ENCODE data around the gene KRT33A.

KRT33A gene

GRCh38 chr17:41318231-41318630 lies 32.4 kb downstream of the KRT33A start:
- H3K27me3 ChIP-seq (replicated peaks; ENCODE audit: control insufficient read depth, insufficient read depth, low read length): no peaks in the 10 kb centered on the region; the same call in 1 of the 2 replicates
- DNase-seq (ENCODE audit: extremely low read depth, insufficient read length): no peak
- no peak for TF ChIP-seq CTCF (IDR thresholded peaks at IDR 0.05; ENCODE audit: insufficient read depth, low read length, poor library complexity, severe bottlenecking)
- no peak overlapping the region for H3K4me3 ChIP-seq (replicated peaks; ENCODE audit: low read depth, low read length)
- no peaks in the 10 kb centered on the region for H3K36me3 ChIP-seq (ENCODE audit: control insufficient read depth, insufficient read depth, low read length)

GRCh38 chr17:41315814-41316445 lies 34.7 kb downstream of the KRT33A start:
- Histone ChIP-seq H3K36me3 (ENCODE audit: control insufficient read depth, insufficient read depth, low read length) (no peaks in the 10 kb centered on the region), H3K4me3 (replicated peaks; ENCODE audit: low read depth, low read length) (no peak overlapping the region), H3K27me3 (replicated peaks; ENCODE audit: control insufficient read depth, insufficient read depth, low read length) (no peaks in the 10 kb centered on the region; the same call in 1 of the 2 replicates)
- no peak for DNase-seq (ENCODE audit: extremely low read depth, insufficient read length)
- TF ChIP-seq CTCF (IDR thresholded peaks at IDR 0.05; ENCODE audit: insufficient read depth, low read length, poor library complexity, severe bottlenecking): no peak

- TF ChIP-seq CTCF (IDR thresholded peaks at IDR 0.05; ENCODE audit: insufficient read depth, low read length, poor library complexity, severe bottlenecking): no peak
- no peak for DNase-seq (ENCODE audit: extremely low read depth, insufficient read length)
- Histone ChIP-seq H3K36me3 (ENCODE audit: control insufficient read depth, insufficient read depth, low read length) (no peaks in the 10 kb centered on the region), H3K4me3 (replicated peaks; ENCODE audit: low read depth, low read length) (no peak within 1 kb of the TSS), H3K27me3 (replicated peaks; ENCODE audit: control insufficient read depth, insufficient read depth, low read length) (no peaks in the 10 kb centered on the region; the same call in 1 of the 2 replicates)
Observed at GRCh38 chr17:41315204-41315794, 35.3 kb downstream of the KRT33A start, which contains the start of gene KRTAP17-1. TSS of gene KRTAP17-1 (minus strand) at chr17:41315710. CDS start at chr17:41315650, 60 bp downstream.

GRCh38 chr17:41311111-41311510 lies 39.5 kb downstream of the KRT33A start:
- TF ChIP-seq CTCF (IDR thresholded peaks at IDR 0.05; ENCODE audit: insufficient read depth, low read length, poor library complexity, severe bottlenecking): no peak
- no peak overlapping the region for H3K4me3 ChIP-seq (replicated peaks; ENCODE audit: low read depth, low read length)
- H3K36me3 ChIP-seq (ENCODE audit: control insufficient read depth, insufficient read depth, low read length): no peaks in the 10 kb centered on the region
- no peak for DNase-seq (ENCODE audit: extremely low read depth, insufficient read length)
- peaks cover 3% of the 10 kb centered on the region for H3K27me3 ChIP-seq (replicated peaks; ENCODE audit: control insufficient read depth, insufficient read depth, low read length)

- Histone ChIP-seq H3K27me3 (replicated peaks; ENCODE audit: control insufficient read depth, insufficient read depth, low read length) (peaks cover 3% of the 10 kb centered on the region), H3K4me3 (replicated peaks; ENCODE audit: low read depth, low read length) (no peak within 1 kb of the TSS), H3K36me3 (ENCODE audit: control insufficient read depth, insufficient read depth, low read length) (no peaks in the 10 kb centered on the region)
- no peak for DNase-seq (ENCODE audit: extremely low read depth, insufficient read length)
- TF ChIP-seq CTCF (IDR thresholded peaks at IDR 0.05; ENCODE audit: insufficient read depth, low read length, poor library complexity, severe bottlenecking): no peak
Observed at GRCh38 chr17:41308918-41309359, 41.7 kb downstream of the KRT33A start, which contains the start of gene KRTAP16-1. TSS of gene KRTAP16-1 (minus strand) at chr17:41309309. CDS start at chr17:41309253, 56 bp downstream.

Data from GM06990 (cell line).